GM12872 (cell line): Measurements from ENCODE around the gene LRMDA.

ENCODE experiments used
- CTCF ChIP-seq: IDR thresholded peaks from 3 replicates; pipeline ENCODE4 v1.5.1; 2011; ENCODE audit warnings: low read depth, mild to moderate bottlenecking, low read length, moderate library complexity; ENCODE audit not compliant: insufficient read depth

Gene LRMDA

GRCh38 chr10:75801661-75802060 lies 370.2 kb downstream of the LRMDA start:
- TF ChIP-seq CTCF, result no peak

GRCh38 chr10:75803121-75803520 lies 371.7 kb downstream of the LRMDA start:
- TF ChIP-seq CTCF, result no peak

GRCh38 chr10:75803816-75804552 lies 372.6 kb downstream of the LRMDA start:
- TF ChIP-seq CTCF, result no peak

- TF ChIP-seq CTCF, result no peak
Measured at GRCh38 chr10:75806186-75806585, 374.8 kb downstream of the LRMDA start.

- no peak for TF ChIP-seq CTCF
Measured at GRCh38 chr10:75807456-75807855, 376.0 kb downstream of the LRMDA start.

GRCh38 chr10:75809003-75809402 lies 377.6 kb downstream of the LRMDA start:
- no peak for TF ChIP-seq CTCF

GRCh38 chr10:75814014-75814413 lies 382.6 kb downstream of the LRMDA start:
- TF ChIP-seq CTCF, result no peak
